Measurements from ENCODE around the gene SLC22A2. TPM values are rescaled to one million over a fixed set of nuclear protein-coding genes. Genes with fewer than 3 reads are reported as not detected.
A peak's percentile ranks its signal among the peaks of the same experiment; 100 is the strongest.

SLC22A2 gene
- total and polyA plus RNA-seq, 2 experiments from 2014 or later, result not detected

GRCh38 chr6:160263196-160263939 lies 4.7 kb upstream of the SLC22A2 start:
- no peak for DNase-seq (ENCODE audit: low read depth in 1 of 2, low spot score in 1 of 2)
- Histone ChIP-seq H3K36me3 (no peaks in the 10 kb centered on the region), H3K27ac (no peak overlapping the region), H3K4me3 (no peak overlapping the region), H3K4me1 (ENCODE audit: low read depth) (peaks cover 7% of the 10 kb centered on the region), H3K27me3 (no peaks in the 10 kb centered on the region), H3K9me3 (ENCODE audit: low read depth) (no peaks in the 10 kb centered on the region)
- no peak for TF ChIP-seq CTCF (IDR thresholded peaks at IDR 0.05; ENCODE audit: low read depth, low read length)

- peak in 1 of 2 donors; percentile 21 for DNase-seq (ENCODE audit: low read depth in 1 of 2, low spot score in 1 of 2)
- Histone ChIP-seq H3K4me1 (ENCODE audit: low read depth) (peaks cover 7% of the 10 kb centered on the region), H3K4me3 (no peak overlapping the region), H3K9me3 (ENCODE audit: low read depth) (no peaks in the 10 kb centered on the region), H3K27me3 (no peaks in the 10 kb centered on the region), H3K27ac (no peak overlapping the region), H3K36me3 (no peaks in the 10 kb centered on the region)
- TF ChIP-seq CTCF (IDR thresholded peaks at IDR 0.05; ENCODE audit: low read depth, low read length), result peak; percentile 10
These were observed 3.5 kb upstream of the SLC22A2 start for GRCh38 chr6:160261991-160262680.

- no peak overlapping the region for H3K27ac ChIP-seq
- H3K27me3 ChIP-seq, result no peaks in the 10 kb centered on the region
- no peaks in the 10 kb centered on the region for H3K36me3 ChIP-seq
- TF ChIP-seq CTCF (IDR thresholded peaks at IDR 0.05; ENCODE audit: low read depth, low read length), result no peak
- no peak for DNase-seq (ENCODE audit: low read depth in 1 of 2, low spot score in 1 of 2)
- no peak overlapping the region for H3K4me3 ChIP-seq
- H3K9me3 ChIP-seq (ENCODE audit: low read depth), result no peaks in the 10 kb centered on the region
- peaks cover 7% of the 10 kb centered on the region for H3K4me1 ChIP-seq (ENCODE audit: low read depth)
These were observed 2.3 kb upstream of the SLC22A2 start for GRCh38 chr6:160260803-160261450.

GRCh38 chr6:160260367-160260766 lies 1.7 kb upstream of the SLC22A2 start:
- peaks cover 7% of the 10 kb centered on the region for H3K4me1 ChIP-seq (ENCODE audit: low read depth)
- H3K27me3 ChIP-seq, result no peaks in the 10 kb centered on the region
- no peak overlapping the region for H3K27ac ChIP-seq
- no peak for DNase-seq (ENCODE audit: low read depth in 1 of 2, low spot score in 1 of 2)
- no peaks in the 10 kb centered on the region for H3K36me3 ChIP-seq
- TF ChIP-seq CTCF (IDR thresholded peaks at IDR 0.05; ENCODE audit: low read depth, low read length), result no peak
- no peak overlapping the region for H3K4me3 ChIP-seq
- H3K9me3 ChIP-seq (ENCODE audit: low read depth), result no peaks in the 10 kb centered on the region

- no peak for TF ChIP-seq CTCF (IDR thresholded peaks at IDR 0.05; ENCODE audit: low read depth, low read length)
- Histone ChIP-seq H3K27me3 (no peaks in the 10 kb centered on the region), H3K9me3 (ENCODE audit: low read depth) (no peaks in the 10 kb centered on the region), H3K4me1 (ENCODE audit: low read depth) (peaks cover 7% of the 10 kb centered on the region), H3K36me3 (no peaks in the 10 kb centered on the region), H3K4me3 (no peak overlapping the region), H3K27ac (peak overlapping the region; percentile 43)
- peak in 1 of 2 donors; percentile 36 for DNase-seq (ENCODE audit: low read depth in 1 of 2, low spot score in 1 of 2)
These were observed 977 bp upstream of the SLC22A2 start for GRCh38 chr6:160259598-160259997.

Measured in cardiac muscle cell (in vitro differentiated cells and primary cell).